Measurements from ENCODE around the gene XIAP. TPM values are rescaled to one million over a fixed set of nuclear protein-coding genes. Genes with fewer than 3 reads are reported as not detected.

XIAP gene
- total and polyA plus RNA-seq, 9 of the 15 experiments (the other 6 are each of a cell fraction or from before 2014, with no cell fraction given): 5.7 to 40.5 (median 19.8) TPM

GRCh38 chrX:123873956-123874355 is 14.1 kb downstream of the XIAP start:
- Histone ChIP-seq H3K4me3 (no peak overlapping the region), H3K79me2 (ENCODE audit: control insufficient read depth, insufficient read depth, low read length) (peaks cover 63% of the 10 kb centered on the region), H3K9me3 (replicated peaks; ENCODE audit: control insufficient read depth, insufficient read depth, low read depth, low read length) (no peaks in the 10 kb centered on the region), H3K27me3 (ENCODE audit: control insufficient read depth in 2 of 2, insufficient read depth in 2 of 2, low read length in 2 of 2) (no peaks in the 10 kb centered on the region), H3K4me2 (ENCODE audit: insufficient read depth, low read length) (no peak overlapping the region), H4K20me1 (replicated peaks; ENCODE audit: control insufficient read depth, insufficient read depth, low read length) (no peaks in the 10 kb centered on the region), H3K36me3 (ENCODE audit: control insufficient read depth, insufficient read depth, low read length) (peaks cover 20% of the 10 kb centered on the region; the same call in 2 of the 3 replicates), H3K9ac (ENCODE audit: insufficient read depth in 1 of 2, low read depth in 2 of 2, low read length in 2 of 2) (no peak overlapping the region), H2AFZ (ENCODE audit: low read depth, low read length) (no peak overlapping the region), H3K4me1 (replicated peaks in 1 of 2; ENCODE audit: control insufficient read depth in 2 of 2, insufficient read depth in 2 of 2, low read length in 2 of 2) (no peaks in the 10 kb centered on the region; a peak in 1 of 5 replicates), H3K9me1 (ENCODE audit: control insufficient read depth, insufficient read depth, low read length) (no peaks in the 10 kb centered on the region), H3K27ac (ENCODE audit: extremely low read depth, low read depth, low read length) (no peak overlapping the region)
- no peak for DNase-seq (ENCODE audit: extremely low read depth in 1 of 4, low spot score in 3 of 4)
- ChIA-PET POLR2A (no interaction called here), CTCF (ENCODE audit: low intra/inter-chr PET ratio) (no interaction called here)
- intact Hi-C loops (cut with micrococcal nuclease) (no loop called here), in situ Hi-C loops (cut with MboI) (no loop called here)
- TF ChIP-seq ETS1 (conservative IDR thresholded peaks at IDR 0.05; ENCODE audit: control insufficient read depth, low read depth, low read length) (no peak), HDAC1 (IDR thresholded peaks at IDR 0.05) (no peak), CBX5 (IDR thresholded peaks at IDR 0.05; ENCODE audit: borderline replicate concordance, low read depth) (no peak)
- ATAC-seq: no peak
- no peak for FAIRE-seq
- TSS peak; percentile 19 for BruUV-seq (replicated peaks)
- 100% methylated on average over 1 of the region's 1 CpG for WGBS (ENCODE audit: insufficient coverage, low coverage, missing lambda C conversion rate)

GRCh38 chrX:123876177-123876576 is 16.3 kb downstream of the XIAP start:
- ATAC-seq: no peak
- in situ Hi-C loops (cut with MboI) (no loop called here), intact Hi-C loops (cut with micrococcal nuclease) (no loop called here)
- peaks cover 15% of the 10 kb centered on the region; the same call in 2 of the 3 replicates for H3K36me3 ChIP-seq (ENCODE audit: control insufficient read depth, insufficient read depth, low read length)
- peaks cover 45% of the 10 kb centered on the region for H3K79me2 ChIP-seq (ENCODE audit: control insufficient read depth, insufficient read depth, low read length)
- DNase-seq (ENCODE audit: extremely low read depth in 1 of 4, low spot score in 3 of 4): no peak
- no peaks in the 10 kb centered on the region for H4K20me1 ChIP-seq (replicated peaks; ENCODE audit: control insufficient read depth, insufficient read depth, low read length)
- no peak overlapping the region for H3K27ac ChIP-seq (ENCODE audit: extremely low read depth, low read depth, low read length)
- no peaks in the 10 kb centered on the region for H3K27me3 ChIP-seq (ENCODE audit: control insufficient read depth in 2 of 2, insufficient read depth in 2 of 2, low read length in 2 of 2)
- no peak overlapping the region for H3K4me2 ChIP-seq (ENCODE audit: insufficient read depth, low read length)
- no peaks in the 10 kb centered on the region for H3K4me1 ChIP-seq (replicated peaks in 1 of 2; ENCODE audit: control insufficient read depth in 2 of 2, insufficient read depth in 2 of 2, low read length in 2 of 2)
- H3K4me3 ChIP-seq: no peak overlapping the region
- no peak for TF ChIP-seq NFIC (IDR thresholded peaks at IDR 0.05)
- no peak for TF ChIP-seq KDM2B (CRISPR knock-in tag; IDR thresholded peaks at IDR 0.05)
- TF ChIP-seq ZBTB17 (CRISPR knock-in tag; IDR thresholded peaks at IDR 0.05): no peak
- no peak for TF ChIP-seq ETV6 (IDR thresholded peaks at IDR 0.05; ENCODE audit: borderline replicate concordance in 1 of 2, low read depth in 2 of 2, low read length in 1 of 2)
- no peak for TF ChIP-seq ETV6 (CRISPR knock-in tag; IDR thresholded peaks at IDR 0.05; ENCODE audit: borderline replicate concordance)
- no peak for TF ChIP-seq GATAD2A (IDR thresholded peaks at IDR 0.05)
- no TSS peak for BruUV-seq (replicated peaks)
- POLR2A ChIA-PET: interaction anchor here (0.7 kb wide), 1 partner anchor 378 kb away, joined by 3 read pairs; no protein-coding TSS in a partner anchor
- no peak overlapping the region for H3K9ac ChIP-seq (ENCODE audit: insufficient read depth in 1 of 2, low read depth in 2 of 2, low read length in 2 of 2)
- H3K9me1 ChIP-seq (ENCODE audit: control insufficient read depth, insufficient read depth, low read length): no peaks in the 10 kb centered on the region
- H3K9me3 ChIP-seq (replicated peaks; ENCODE audit: control insufficient read depth, insufficient read depth, low read depth, low read length): no peaks in the 10 kb centered on the region
- no peak overlapping the region for H2AFZ ChIP-seq (ENCODE audit: low read depth, low read length)
- CTCF ChIA-PET (ENCODE audit: low intra/inter-chr PET ratio): no interaction called here
- FAIRE-seq: no peak
- WGBS (ENCODE audit: insufficient coverage, low coverage, missing lambda C conversion rate): 84% methylated on average over 2 of the region's 2 CpGs
